SU-DHL-6 (cell line): Measurements from ENCODE around the gene OXCT2.
"Not testable (repeated sequence)": the region's sequence is repeated elsewhere in the genome, so short reads cannot be mapped to it uniquely, and the experiment has no call there.

Source experiments
- H2AFZ ChIP-seq: fragments of 200-600 bp; sonication (generic); 2 replicates; pipeline ENCODE4 v1.6.1; 2014; ENCODE audit warnings: low read depth, mild to moderate bottlenecking, moderate library complexity, mixed read lengths, antibody characterized with exemption, low read length; ENCODE audit not compliant: severe bottlenecking
- H3F3A ChIP-seq: fragments of 200-600 bp; shearing (Covaris generic); 2 replicates; pipeline ENCODE4 v1.6.0; 2016; ENCODE audit warnings: antibody characterized with exemption, mild to moderate bottlenecking; ENCODE audit not compliant: insufficient read depth
- H3K27ac ChIP-seq: fragments of 200-600 bp; sonication (generic); 2 replicates; pipeline ENCODE4 v1.5.1; 2016; ENCODE audit warnings: low read depth, mild to moderate bottlenecking, low read length, moderate library complexity, mixed read lengths
- H3K27me3 ChIP-seq: fragments of 200-600 bp; sonication (generic), shearing (Covaris generic); 2 replicates; pipeline ENCODE4 v1.6.0; 2014; ENCODE audit warnings: mild to moderate bottlenecking, low read length
- H3K36me3 ChIP-seq: fragments of 200-600 bp; sonication (generic); 2 replicates; pipeline ENCODE4 v1.6.1; 2014; ENCODE audit warnings: mild to moderate bottlenecking, low read length, mixed read lengths
- H3K4me2 ChIP-seq: fragments of 300-600, 200-600 bp; shearing (Covaris generic), sonication (generic); 2 replicates; pipeline ENCODE4 v1.6.0; 2014; ENCODE audit warnings: low read length, low read depth, mild to moderate bottlenecking; ENCODE audit not compliant: poor library complexity, severe bottlenecking
- H3K4me3 ChIP-seq: fragments of 200-600 bp; sonication (generic); 2 replicates; pipeline ENCODE4 v1.5.1; 2014; ENCODE audit warnings: antibody characterized with exemption, low read length, mild to moderate bottlenecking, mixed read lengths; ENCODE audit not compliant: insufficient read depth, poor library complexity, severe bottlenecking
- H3K79me2 ChIP-seq: fragments of 200-600 bp; sonication (generic); 2 replicates; pipeline ENCODE4 v1.6.1; 2014; ENCODE audit warnings: mild to moderate bottlenecking, low read length, moderate library complexity; ENCODE audit not compliant: insufficient read depth
- H3K9ac ChIP-seq: fragments of 200-600 bp; sonication (generic); 2 replicates; pipeline ENCODE4 v1.7.0; 2014; ENCODE audit warnings: mild to moderate bottlenecking, low read length
- H3K9me2 ChIP-seq: fragments of 200-600 bp; sonication (generic); replicated peaks from 2 replicates; pipeline ENCODE4 v1.6.1; 2014; ENCODE audit warnings: low read length; ENCODE audit not compliant: insufficient read depth
- H3K9me3 ChIP-seq: fragments of 200-600 bp; sonication (generic); 2 replicates; pipeline ENCODE4 v1.6.1; 2014; ENCODE audit warnings: low read length, mixed read lengths; ENCODE audit not compliant: insufficient read depth
- H4K20me1 ChIP-seq: fragments of 200-600 bp; sonication (generic); 2 replicates; pipeline ENCODE4 v1.6.1; 2014; ENCODE audit warnings: low read depth, mild to moderate bottlenecking, antibody characterized with exemption, low read length, moderate library complexity, mixed read lengths
- CTCF ChIP-seq: fragments of 200-600 bp; sonication (generic); IDR thresholded peaks from one replicate; pipeline ENCODE4 v1.5.1; 2017; ENCODE audit warnings: antibody characterized with exemption, mild to moderate bottlenecking, low read length, moderate library complexity; ENCODE audit not compliant: insufficient read depth, poor library complexity, severe bottlenecking
- EZH2phosphoT487 ChIP-seq: fragments of 200-600 bp; sonication (generic), shearing (Covaris generic); conservative IDR thresholded peaks from 2 replicates; pipeline ENCODE4 v1.6.1; 2018; ENCODE audit warnings: mild to moderate bottlenecking, antibody characterized with exemption, low read length, moderate library complexity, mixed read lengths

The OXCT2 gene

GRCh38 chr1:39817091-39817932 lies 46.2 kb upstream of the OXCT2 start:
- not testable (repeated sequence) for H3K27me3 ChIP-seq
- peak overlapping the region; percentile 54 for H2AFZ ChIP-seq
- peak; percentile 39 for TF ChIP-seq CTCF

GRCh38 chr1:39816415-39817090 lies 45.4 kb upstream of the OXCT2 start:
- no peak overlapping the region; the same call in 1 of the 2 replicates for H3K27ac ChIP-seq
- H3K79me2 ChIP-seq = no peaks in the 10 kb centered on the region
- peak overlapping the region; percentile 29 for H3K4me3 ChIP-seq

More at GRCh38 chr1:39817091-39817932, 46.2 kb upstream of the OXCT2 start:
- H3F3A ChIP-seq, H3K9me3 ChIP-seq, H3K79me2 ChIP-seq, H3K9me2 ChIP-seq, H4K20me1 ChIP-seq, H3K36me3 ChIP-seq: not testable (repeated sequence)
- Histone ChIP-seq H3K4me3 (peak overlapping the region; percentile 29), H3K9ac (peak overlapping the region; percentile 47), H3K4me2 (peak overlapping the region; percentile 45), H3K27ac (peak overlapping the region; percentile 28; the same call in 1 of the 2 replicates)

GRCh38 chr1:39812913-39813312 lies 41.8 kb upstream of the OXCT2 start:
- no peaks in the 10 kb centered on the region for H3K36me3 ChIP-seq
- no peak overlapping the region for H3K4me3 ChIP-seq
- H3K27ac ChIP-seq = no peak overlapping the region
- H3K4me2 ChIP-seq = no peak overlapping the region
- TF ChIP-seq EZH2phosphoT487 (no peak), CTCF (no peak)
- H3K27me3 ChIP-seq = no peaks in the 10 kb centered on the region
- H2AFZ ChIP-seq = no peak overlapping the region
- no peaks in the 10 kb centered on the region for H3F3A ChIP-seq
- no peaks in the 10 kb centered on the region for H4K20me1 ChIP-seq
- no peaks in the 10 kb centered on the region for H3K9me2 ChIP-seq
- no peak overlapping the region for H3K9ac ChIP-seq
- no peaks in the 10 kb centered on the region for H3K9me3 ChIP-seq
- H3K79me2 ChIP-seq = no peaks in the 10 kb centered on the region

More at GRCh38 chr1:39816415-39817090, 45.4 kb upstream of the OXCT2 start:
- TF ChIP-seq EZH2phosphoT487 (no peak), CTCF (peak; percentile 65)
- H4K20me1 ChIP-seq = no peaks in the 10 kb centered on the region
- H3K9me2 ChIP-seq = no peaks in the 10 kb centered on the region
- no peaks in the 10 kb centered on the region for H3K27me3 ChIP-seq
- no peaks in the 10 kb centered on the region for H3K9me3 ChIP-seq
- no peaks in the 10 kb centered on the region for H3F3A ChIP-seq
- H3K9ac ChIP-seq = peak overlapping the region; percentile 47
- H3K36me3 ChIP-seq = no peaks in the 10 kb centered on the region
- H2AFZ ChIP-seq = no peak overlapping the region
- H3K4me2 ChIP-seq = peak overlapping the region; percentile 45
